Osteoblast (primary cell): Measurements from ENCODE around the gene PGLYRP1. TPM values are rescaled to one million over a fixed set of nuclear protein-coding genes. Genes with fewer than 3 reads are reported as not detected.

Experiments
- DNase-seq: peaks from one replicate; pipeline ENCODE4 v3.0.0; 2011; ENCODE audit warnings: low spot score, mixed read lengths; ENCODE audit not compliant: insufficient read length; ENCODE audit errors: missing footprints
- H2AFZ ChIP-seq: 2 replicates; pipeline ENCODE4 v1.6.0; 2011; ENCODE audit warnings: mild to moderate bottlenecking, low read length
- H3K27ac ChIP-seq: 2 replicates; pipeline ENCODE4 v1.5.1; 2011; ENCODE audit warnings: mild to moderate bottlenecking, low read depth, low read length, moderate library complexity
- H3K27me3 ChIP-seq: 2 replicates; pipeline ENCODE4 v1.6.0; 2012; ENCODE audit warnings: mild to moderate bottlenecking, control low read depth, inconsistent platforms, low read length, moderate library complexity; ENCODE audit not compliant: insufficient read depth
- H3K36me3 ChIP-seq: 2 replicates; pipeline ENCODE4 v1.5.1; 2011; ENCODE audit warnings: mild to moderate bottlenecking, low read length, control low read depth, moderate library complexity; ENCODE audit not compliant: insufficient read depth
- H3K4me1 ChIP-seq: 2 replicates; pipeline ENCODE4 v1.5.1; 2011; ENCODE audit warnings: mild to moderate bottlenecking, low read length, control low read depth, moderate library complexity; ENCODE audit not compliant: insufficient read depth
- H3K4me2 ChIP-seq: 2 replicates; pipeline ENCODE4 v1.6.0; 2011; ENCODE audit warnings: mild to moderate bottlenecking, low read length; ENCODE audit not compliant: insufficient read depth
- H3K4me3 ChIP-seq: fragments of 200-600 bp; sonication (generic); 3 replicates; pipeline ENCODE4 v1.5.1; 2012; ENCODE audit warnings: mild to moderate bottlenecking, low read length, inconsistent platforms; ENCODE audit not compliant: insufficient read depth
- H3K79me2 ChIP-seq: 2 replicates; pipeline ENCODE4 v1.6.0; 2012; ENCODE audit warnings: mild to moderate bottlenecking, low read length, control low read depth, inconsistent platforms; ENCODE audit not compliant: insufficient read depth
- H3K9me3 ChIP-seq: 2 replicates; pipeline ENCODE4 v1.5.1; 2011; ENCODE audit warnings: low read depth, low read length, control low read depth
- H4K20me1 ChIP-seq: 2 replicates; pipeline ENCODE4 v1.6.0; 2012; ENCODE audit warnings: mild to moderate bottlenecking, low read length, control low read depth; ENCODE audit not compliant: insufficient read depth
- total RNA-seq: library from RNA; depleted of rRNA; stranded (reverse); fragments of >200 nt; gene quantifications from 2 replicates; pipeline ENCODE4 v1.2.3, GENCODE V29; 2012
- TF ChIP-seq, protein P1 (sequence below): IDR thresholded peaks from 2 replicates; pipeline ENCODE4 v1.5.1; 2011; ENCODE audit warnings: mild to moderate bottlenecking, low read depth, low read length, moderate library complexity; ENCODE audit errors: extremely low read depth

PGLYRP1 gene
- total RNA-seq, 1 donor: not detected

DNA sequence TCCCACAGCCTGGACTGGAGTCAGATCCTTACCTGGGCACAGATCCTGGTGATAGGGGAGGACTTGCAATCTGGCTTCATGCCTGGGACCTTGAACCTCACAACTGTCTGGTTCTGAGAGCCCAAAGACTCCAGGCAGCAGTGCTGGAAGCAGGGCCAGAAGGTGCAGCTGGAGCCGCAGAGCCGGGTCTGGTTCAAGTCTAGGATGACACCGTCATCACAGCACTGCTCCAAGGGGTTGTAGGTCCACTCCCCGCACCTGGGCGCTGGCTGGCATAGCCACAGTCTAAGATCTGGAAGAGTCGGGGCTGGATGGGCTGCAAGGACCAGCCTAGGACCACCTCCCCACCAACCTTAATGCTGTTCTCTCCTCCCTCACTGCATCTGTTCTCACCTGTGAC lies 17.3 kb upstream of the PGLYRP1 start:
- H3K9me3 ChIP-seq: peaks cover 20% of the 10 kb centered on the region
- H3K4me2 ChIP-seq: no peak overlapping the region
- no peak overlapping the region for H2AFZ ChIP-seq
- TF ChIP-seq, protein P1, sequence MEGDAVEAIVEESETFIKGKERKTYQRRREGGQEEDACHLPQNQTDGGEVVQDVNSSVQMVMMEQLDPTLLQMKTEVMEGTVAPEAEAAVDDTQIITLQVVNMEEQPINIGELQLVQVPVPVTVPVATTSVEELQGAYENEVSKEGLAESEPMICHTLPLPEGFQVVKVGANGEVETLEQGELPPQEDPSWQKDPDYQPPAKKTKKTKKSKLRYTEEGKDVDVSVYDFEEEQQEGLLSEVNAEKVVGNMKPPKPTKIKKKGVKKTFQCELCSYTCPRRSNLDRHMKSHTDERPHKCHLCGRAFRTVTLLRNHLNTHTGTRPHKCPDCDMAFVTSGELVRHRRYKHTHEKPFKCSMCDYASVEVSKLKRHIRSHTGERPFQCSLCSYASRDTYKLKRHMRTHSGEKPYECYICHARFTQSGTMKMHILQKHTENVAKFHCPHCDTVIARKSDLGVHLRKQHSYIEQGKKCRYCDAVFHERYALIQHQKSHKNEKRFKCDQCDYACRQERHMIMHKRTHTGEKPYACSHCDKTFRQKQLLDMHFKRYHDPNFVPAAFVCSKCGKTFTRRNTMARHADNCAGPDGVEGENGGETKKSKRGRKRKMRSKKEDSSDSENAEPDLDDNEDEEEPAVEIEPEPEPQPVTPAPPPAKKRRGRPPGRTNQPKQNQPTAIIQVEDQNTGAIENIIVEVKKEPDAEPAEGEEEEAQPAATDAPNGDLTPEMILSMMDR: no peak
- H3K4me3 ChIP-seq: no peak overlapping the region
- no peaks in the 10 kb centered on the region for H3K4me1 ChIP-seq
- no peaks in the 10 kb centered on the region for H3K79me2 ChIP-seq
- H3K27ac ChIP-seq: no peak overlapping the region
- DNase-seq: no peak
- H3K27me3 ChIP-seq: peaks cover 42% of the 10 kb centered on the region
- no peaks in the 10 kb centered on the region for H4K20me1 ChIP-seq
- H3K36me3 ChIP-seq: no peaks in the 10 kb centered on the region

- no peaks in the 10 kb centered on the region for H3K9me3 ChIP-seq
- TF ChIP-seq, protein P1: no peak
- no peaks in the 10 kb centered on the region for H4K20me1 ChIP-seq
- H2AFZ ChIP-seq: no peak overlapping the region
- peaks cover 32% of the 10 kb centered on the region for H3K27me3 ChIP-seq
- H3K4me1 ChIP-seq: no peaks in the 10 kb centered on the region
- DNase-seq: no peak
- no peak overlapping the region for H3K4me3 ChIP-seq
- H3K36me3 ChIP-seq: no peaks in the 10 kb centered on the region
- H3K4me2 ChIP-seq: no peak overlapping the region
- no peak overlapping the region for H3K27ac ChIP-seq
- no peaks in the 10 kb centered on the region for H3K79me2 ChIP-seq
Observed at GRCh38 chr19:46036744-46037128, 13.9 kb upstream of the PGLYRP1 start.

DNA sequence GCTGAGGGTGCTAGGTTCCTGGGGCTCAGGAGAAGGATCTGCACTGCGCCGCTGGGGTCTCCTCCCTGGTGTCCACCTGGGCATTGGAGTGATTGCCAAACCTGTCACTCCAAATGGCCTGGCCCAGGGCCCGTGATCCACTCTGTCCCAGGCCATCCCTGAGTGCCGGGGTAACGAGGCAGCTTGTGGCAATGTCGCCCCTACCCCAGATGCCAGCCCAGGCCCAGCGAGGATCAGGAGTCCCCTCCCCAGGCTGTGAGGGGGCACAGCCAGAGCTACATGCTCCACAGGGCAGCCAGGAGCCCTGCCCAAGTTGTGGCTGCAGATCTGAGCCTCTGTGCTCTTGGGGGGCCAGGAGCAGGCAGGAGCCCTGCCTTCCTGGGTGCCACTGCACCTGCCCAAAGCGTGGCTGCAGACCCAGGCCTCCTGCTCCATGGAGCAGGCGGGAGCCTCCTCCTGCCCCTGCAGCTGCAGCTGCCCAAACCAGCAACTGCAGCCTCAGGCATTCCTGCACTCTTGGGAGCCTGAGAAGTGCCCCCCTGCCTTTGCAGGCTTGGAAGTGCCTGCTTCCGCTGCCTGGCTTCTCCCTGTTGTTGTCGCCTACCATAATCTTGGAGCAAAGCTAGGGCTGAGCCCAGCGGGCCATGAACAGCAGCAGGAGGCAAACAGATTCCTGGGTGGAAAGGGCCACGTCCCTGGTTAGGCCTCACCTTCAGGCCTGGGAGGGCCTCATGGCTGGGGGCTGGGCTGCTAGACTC lies 13.3 kb upstream of the PGLYRP1 start:
- Histone ChIP-seq H3K9me3 (no peaks in the 10 kb centered on the region), H4K20me1 (no peaks in the 10 kb centered on the region), H3K4me3 (no peak overlapping the region), H3K4me1 (no peaks in the 10 kb centered on the region), H3K27ac (no peak overlapping the region), H2AFZ (no peak overlapping the region), H3K79me2 (no peaks in the 10 kb centered on the region), H3K27me3 (peaks cover 30% of the 10 kb centered on the region), H3K4me2 (no peak overlapping the region), H3K36me3 (no peaks in the 10 kb centered on the region)
- TF ChIP-seq, protein P1: no peak
- no peak for DNase-seq

DNA sequence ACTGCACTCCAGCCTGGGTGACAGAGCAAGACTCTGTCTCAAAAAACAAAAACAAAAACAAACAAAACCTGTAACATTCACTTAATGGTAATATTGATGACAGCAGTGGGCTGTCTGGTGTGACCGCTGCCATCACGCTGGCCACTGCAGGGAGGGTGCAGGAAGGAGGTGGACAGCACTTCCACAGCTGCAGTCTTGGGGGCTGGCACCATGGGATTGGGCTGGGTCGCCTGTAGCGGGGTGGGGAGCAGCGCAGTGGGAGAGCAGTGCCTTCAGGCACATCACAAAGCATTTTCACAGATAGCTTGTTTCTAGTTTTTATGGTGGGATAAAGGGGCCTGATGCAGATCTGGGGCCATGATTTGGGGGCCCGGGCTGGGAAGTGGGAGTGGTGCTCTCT lies 12.7 kb upstream of the PGLYRP1 start:
- H2AFZ ChIP-seq: no peak overlapping the region
- peaks cover 28% of the 10 kb centered on the region for H3K27me3 ChIP-seq
- no peaks in the 10 kb centered on the region for H3K4me1 ChIP-seq
- no peaks in the 10 kb centered on the region for H3K79me2 ChIP-seq
- no peaks in the 10 kb centered on the region for H4K20me1 ChIP-seq
- no peak overlapping the region for H3K4me2 ChIP-seq
- TF ChIP-seq, protein P1: no peak
- H3K27ac ChIP-seq: no peak overlapping the region
- no peaks in the 10 kb centered on the region for H3K9me3 ChIP-seq
- H3K4me3 ChIP-seq: no peak overlapping the region
- DNase-seq: no peak
- no peaks in the 10 kb centered on the region for H3K36me3 ChIP-seq
